ENCODE results near the gene ACOT12. TPM values are rescaled to one million over a fixed set of nuclear protein-coding genes. Genes with fewer than 3 reads are reported as not detected.
A peak's percentile ranks its signal among the peaks of the same experiment; 100 is the strongest.

The ACOT12 gene
- polyA plus RNA-seq (2013, experiment 1 of 2), result not detected
- polyA plus RNA-seq (2013, experiment 2 of 2), result not detected

DNA sequence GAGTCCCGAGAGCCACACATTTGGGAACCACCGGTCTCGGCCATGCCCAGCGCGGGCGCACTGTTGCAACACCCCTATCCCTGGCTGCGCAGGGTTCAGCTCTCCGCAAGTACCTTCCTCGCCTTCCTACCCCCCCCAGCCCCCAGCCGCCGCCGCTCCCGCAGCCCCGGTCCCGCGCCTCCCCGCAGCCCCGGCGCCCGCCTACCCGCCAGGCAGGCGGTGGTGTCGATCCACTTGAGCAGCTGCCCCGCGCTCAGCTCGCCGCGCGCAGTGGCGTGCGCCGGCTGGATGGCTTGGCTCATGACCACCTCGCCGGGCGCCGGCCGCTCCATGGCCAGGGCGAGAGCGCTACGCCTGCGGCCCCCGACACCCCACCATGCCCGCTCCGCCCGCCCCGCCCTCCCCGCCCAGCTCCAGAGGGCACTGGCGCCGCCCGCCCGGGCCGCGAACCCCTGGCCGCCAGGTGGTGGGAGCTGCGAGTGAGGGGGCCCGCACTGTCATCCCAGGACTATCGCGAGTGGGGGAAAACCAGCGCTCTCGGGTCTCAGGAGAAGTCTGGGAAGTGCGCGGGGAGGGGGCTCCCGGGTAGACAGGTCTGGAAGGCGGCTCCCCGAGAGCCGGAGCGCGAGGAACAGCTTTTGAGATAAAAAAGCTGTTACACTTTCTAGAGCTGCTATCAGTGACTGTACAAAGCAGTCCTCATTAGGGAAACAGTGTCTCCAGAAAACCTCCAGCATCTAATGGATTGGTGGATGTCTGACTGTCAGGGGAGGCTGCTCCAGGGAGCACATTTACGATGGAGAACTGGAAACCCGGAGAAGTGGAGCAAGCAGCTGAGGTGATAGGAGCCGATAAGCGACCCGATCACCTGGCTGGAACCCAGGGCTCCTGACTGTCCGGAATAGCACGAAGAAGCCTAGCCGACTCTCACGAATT, at the start of gene ACOT12:
Gene ACOT12, minus strand, starts transcription at position 352 of the 936 bp plus-strand sequence. Its CDS starts 20 bp downstream, at position 332.
- no peaks in the 10 kb centered on the region for H3K36me3 ChIP-seq (ENCODE audit: control insufficient read depth, insufficient read depth, low read length)
- peak within 1 kb of the TSS; percentile 37 for H3K4me3 ChIP-seq (ENCODE audit: extremely low read depth, insufficient read depth, low read length, poor library complexity, severe bottlenecking)
- H3K9me3 ChIP-seq (ENCODE audit: control insufficient read depth, low read length), result peaks cover 4% of the 10 kb centered on the region
- no peaks in the 10 kb centered on the region for H3K4me1 ChIP-seq (ENCODE audit: control insufficient read depth, insufficient read depth, low read length, poor library complexity, severe bottlenecking)
- H3K27ac ChIP-seq (ENCODE audit: low read depth, low read length, severe bottlenecking), result no peak within 1 kb of the TSS
- WGBS, 2 experiments (ENCODE audit: insufficient coverage in 2 of 2), result 15 to 17% methylated on average over 45 to 51 of the region's 77 CpGs

DNA sequence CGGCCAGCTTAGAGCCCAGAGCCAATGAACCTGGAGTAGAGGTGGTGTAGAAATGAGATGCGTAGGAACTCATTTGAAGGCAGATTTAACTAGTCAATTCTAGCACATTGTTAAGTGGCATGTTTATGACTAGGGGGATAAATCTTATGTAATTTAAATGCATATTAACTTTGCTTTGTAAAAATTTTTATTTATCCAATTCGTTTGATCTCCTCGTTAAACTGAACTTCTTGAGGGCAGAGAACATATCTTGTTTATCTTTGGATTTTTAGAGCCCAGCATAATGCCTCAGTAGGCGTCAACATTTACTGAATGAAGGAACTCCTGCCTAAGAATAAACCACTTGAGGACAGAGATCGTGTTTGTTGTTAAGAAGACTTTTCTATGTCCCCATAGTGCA, 41.1 kb upstream of the ACOT12 start:
- Histone ChIP-seq H3K4me3 (ENCODE audit: extremely low read depth, insufficient read depth, low read length, poor library complexity, severe bottlenecking) (no peak overlapping the region), H3K4me1 (ENCODE audit: control insufficient read depth, insufficient read depth, low read length, poor library complexity, severe bottlenecking) (no peaks in the 10 kb centered on the region), H3K36me3 (ENCODE audit: control insufficient read depth, insufficient read depth, low read length) (no peaks in the 10 kb centered on the region), H3K9me3 (ENCODE audit: control insufficient read depth, low read length) (no peaks in the 10 kb centered on the region), H3K27ac (ENCODE audit: low read depth, low read length, severe bottlenecking) (no peak overlapping the region)
- 95 to 100% methylated on average over 1 to 5 of the region's 6 CpGs for whole genome bisulfite sequencing, 2 experiments (ENCODE audit: insufficient coverage in 2 of 2)

DNA sequence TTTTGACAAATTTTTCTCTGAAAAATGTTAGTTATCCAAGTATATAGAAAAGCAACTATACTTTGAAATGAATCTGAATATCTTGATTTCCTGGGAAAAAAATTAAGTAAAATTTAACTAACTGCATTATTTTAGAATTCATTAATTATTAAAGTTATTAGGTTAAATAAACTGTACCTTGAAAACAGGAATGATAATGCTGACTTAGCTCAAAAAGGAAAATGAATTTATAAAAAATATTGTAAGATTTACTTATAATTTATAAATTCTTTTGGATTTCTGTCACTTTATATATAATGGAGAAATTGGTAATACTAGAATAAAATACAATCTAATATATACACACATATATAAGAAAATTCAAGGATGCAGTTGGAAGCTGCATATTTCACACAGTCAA, 36.1 kb upstream of the ACOT12 start:
- Histone ChIP-seq H3K4me1 (ENCODE audit: control insufficient read depth, insufficient read depth, low read length, poor library complexity, severe bottlenecking) (no peaks in the 10 kb centered on the region), H3K9me3 (ENCODE audit: control insufficient read depth, low read length) (no peaks in the 10 kb centered on the region), H3K4me3 (ENCODE audit: extremely low read depth, insufficient read depth, low read length, poor library complexity, severe bottlenecking) (no peak overlapping the region), H3K36me3 (ENCODE audit: control insufficient read depth, insufficient read depth, low read length) (no peaks in the 10 kb centered on the region), H3K27ac (ENCODE audit: low read depth, low read length, severe bottlenecking) (no peak overlapping the region)

DNA sequence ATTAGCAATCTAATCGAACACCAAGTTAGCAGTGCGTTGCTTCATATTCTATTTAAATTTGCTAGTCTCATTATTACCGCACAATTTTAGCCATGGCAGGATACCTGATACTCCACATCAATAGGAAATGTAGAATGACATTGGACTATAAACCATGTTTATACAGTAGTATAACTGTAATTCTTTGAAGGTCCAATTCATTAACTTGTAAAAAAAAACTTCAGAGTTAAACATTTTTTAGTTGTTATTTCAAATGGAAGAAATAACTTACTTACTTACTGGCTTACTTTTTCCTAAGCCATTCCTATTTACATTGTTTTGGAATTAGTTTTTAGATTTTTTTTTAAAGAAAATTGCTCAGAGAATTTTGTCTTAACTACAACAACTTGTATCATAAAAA, 35.4 kb upstream of the ACOT12 start:
- Histone ChIP-seq H3K4me3 (ENCODE audit: extremely low read depth, insufficient read depth, low read length, poor library complexity, severe bottlenecking) (no peak overlapping the region), H3K27ac (ENCODE audit: low read depth, low read length, severe bottlenecking) (no peak overlapping the region), H3K9me3 (ENCODE audit: control insufficient read depth, low read length) (no peaks in the 10 kb centered on the region), H3K4me1 (ENCODE audit: control insufficient read depth, insufficient read depth, low read length, poor library complexity, severe bottlenecking) (no peaks in the 10 kb centered on the region), H3K36me3 (ENCODE audit: control insufficient read depth, insufficient read depth, low read length) (no peaks in the 10 kb centered on the region)
- no CpG with 5 or more reads among the region's 3 CpGs for WGBS, 2 experiments (ENCODE audit: insufficient coverage in 2 of 2)

DNA sequence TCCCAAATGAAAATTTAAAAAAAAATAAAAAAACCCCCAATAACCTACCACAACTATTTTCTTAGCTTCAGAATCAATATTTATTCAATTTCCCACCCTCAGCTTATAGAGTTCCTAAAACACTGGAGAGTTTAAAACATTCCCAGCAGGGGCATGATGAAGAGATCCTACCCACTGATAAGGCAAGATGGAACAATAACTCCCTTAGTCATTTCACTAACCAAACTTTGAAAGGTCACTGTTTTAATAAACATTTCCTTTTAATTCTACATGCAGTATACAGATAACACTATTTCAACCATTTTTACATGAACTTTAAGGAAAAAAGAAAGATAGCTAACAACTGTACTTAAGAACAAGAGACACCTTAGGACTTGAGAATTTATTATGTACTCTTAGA, 34.9 kb upstream of the ACOT12 start:
- Histone ChIP-seq H3K36me3 (ENCODE audit: control insufficient read depth, insufficient read depth, low read length) (no peaks in the 10 kb centered on the region), H3K27ac (ENCODE audit: low read depth, low read length, severe bottlenecking) (no peak overlapping the region), H3K4me1 (ENCODE audit: control insufficient read depth, insufficient read depth, low read length, poor library complexity, severe bottlenecking) (no peaks in the 10 kb centered on the region)

DNA sequence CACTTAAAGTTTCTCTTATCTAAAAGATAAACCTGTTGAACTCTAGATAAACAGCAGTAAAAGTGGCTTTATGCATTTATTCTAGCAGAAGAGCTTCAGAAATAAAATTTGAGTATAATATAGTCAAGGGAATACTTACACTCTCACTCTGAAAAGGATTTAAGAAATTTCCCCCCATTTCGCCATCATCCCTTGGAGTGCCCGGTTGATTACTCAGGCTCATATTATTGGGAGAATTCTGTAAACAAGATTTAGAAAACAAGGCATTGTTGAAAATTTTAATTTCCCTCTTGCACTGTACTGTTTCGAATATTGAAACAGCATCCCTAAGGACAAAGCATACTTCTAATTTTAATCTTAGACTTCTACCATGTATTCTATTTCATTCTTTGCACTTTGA, 34.5 kb upstream of the ACOT12 start:
- 67 to 100% methylated on average over 1 of the region's 3 CpGs for WGBS, 2 experiments (ENCODE audit: insufficient coverage in 2 of 2)
- Histone ChIP-seq H3K36me3 (ENCODE audit: control insufficient read depth, insufficient read depth, low read length) (no peaks in the 10 kb centered on the region), H3K27ac (ENCODE audit: low read depth, low read length, severe bottlenecking) (no peak overlapping the region), H3K4me3 (ENCODE audit: extremely low read depth, insufficient read depth, low read length, poor library complexity, severe bottlenecking) (no peak overlapping the region), H3K4me1 (ENCODE audit: control insufficient read depth, insufficient read depth, low read length, poor library complexity, severe bottlenecking) (no peaks in the 10 kb centered on the region), H3K9me3 (ENCODE audit: control insufficient read depth, low read length) (no peaks in the 10 kb centered on the region)

More for the DNA sequence above, 34.9 kb upstream of the ACOT12 start:
- Histone ChIP-seq H3K4me3 (ENCODE audit: extremely low read depth, insufficient read depth, low read length, poor library complexity, severe bottlenecking) (no peak overlapping the region), H3K9me3 (ENCODE audit: control insufficient read depth, low read length) (no peaks in the 10 kb centered on the region)

DNA sequence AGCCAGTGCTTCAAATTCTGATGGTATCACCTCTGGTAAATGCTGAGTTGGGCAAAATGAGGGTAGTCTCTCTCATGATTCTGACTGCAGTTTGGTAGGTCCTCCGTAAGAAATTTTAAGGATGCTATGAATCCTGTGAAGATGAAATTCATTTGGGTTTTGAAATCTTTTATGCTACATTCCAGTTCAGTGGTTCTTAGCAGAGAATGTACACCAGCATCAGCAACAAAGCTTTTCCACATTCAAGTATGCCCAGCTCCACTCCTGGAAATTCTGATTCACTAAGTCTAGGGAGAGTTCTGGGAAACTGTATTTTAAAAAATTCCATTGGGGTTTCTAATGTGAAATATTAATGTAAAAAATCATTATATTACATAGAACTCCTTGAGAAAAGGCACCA, 33.6 kb upstream of the ACOT12 start:
- Histone ChIP-seq H3K4me3 (ENCODE audit: extremely low read depth, insufficient read depth, low read length, poor library complexity, severe bottlenecking) (no peak overlapping the region), H3K36me3 (ENCODE audit: control insufficient read depth, insufficient read depth, low read length) (no peaks in the 10 kb centered on the region), H3K27ac (ENCODE audit: low read depth, low read length, severe bottlenecking) (no peak overlapping the region), H3K4me1 (ENCODE audit: control insufficient read depth, insufficient read depth, low read length, poor library complexity, severe bottlenecking) (no peaks in the 10 kb centered on the region), H3K9me3 (ENCODE audit: control insufficient read depth, low read length) (no peaks in the 10 kb centered on the region)
- no CpG with 5 or more reads among the region's 1 CpG for WGBS, 2 experiments (ENCODE audit: insufficient coverage in 2 of 2)

DNA sequence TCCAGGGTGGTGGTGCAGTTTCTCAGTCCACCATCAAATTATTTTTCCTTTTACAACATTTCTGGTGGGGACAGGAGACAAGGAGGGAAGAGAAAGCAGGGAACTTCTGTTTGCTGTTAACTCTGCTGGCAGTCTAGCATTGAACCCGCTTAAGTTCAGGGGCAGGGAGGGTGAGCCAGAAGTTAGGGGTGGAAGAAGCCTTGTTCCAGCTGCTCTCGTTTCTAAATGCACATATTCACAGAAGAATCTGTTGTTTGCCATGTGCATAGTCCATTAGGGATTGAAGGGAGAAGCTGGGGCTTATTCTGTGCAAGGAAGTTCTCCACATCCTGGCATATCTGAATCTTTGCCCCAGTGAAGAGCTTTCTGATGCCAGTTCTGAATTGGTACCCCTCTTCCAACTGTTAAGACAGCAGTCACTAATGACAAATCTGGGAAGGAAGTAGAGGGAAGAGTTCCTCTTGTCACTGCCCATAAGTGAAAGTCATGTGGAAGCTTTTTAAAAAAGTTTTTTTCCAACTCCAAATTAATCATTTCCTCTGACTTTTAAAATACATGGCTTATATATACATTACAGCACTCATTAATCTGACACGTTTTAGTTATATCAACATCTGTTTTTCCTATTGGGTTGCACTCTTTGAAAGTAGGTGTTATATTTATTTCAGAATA, 32.6 kb upstream of the ACOT12 start:
- Histone ChIP-seq H3K36me3 (ENCODE audit: control insufficient read depth, insufficient read depth, low read length) (no peaks in the 10 kb centered on the region), H3K27ac (ENCODE audit: low read depth, low read length, severe bottlenecking) (no peak overlapping the region), H3K4me1 (ENCODE audit: control insufficient read depth, insufficient read depth, low read length, poor library complexity, severe bottlenecking) (no peaks in the 10 kb centered on the region), H3K4me3 (ENCODE audit: extremely low read depth, insufficient read depth, low read length, poor library complexity, severe bottlenecking) (no peak overlapping the region), H3K9me3 (ENCODE audit: control insufficient read depth, low read length) (no peaks in the 10 kb centered on the region)
- 83 to 100% methylated on average over 1 to 2 of the region's 3 CpGs for WGBS, 2 experiments (ENCODE audit: insufficient coverage in 2 of 2)

DNA sequence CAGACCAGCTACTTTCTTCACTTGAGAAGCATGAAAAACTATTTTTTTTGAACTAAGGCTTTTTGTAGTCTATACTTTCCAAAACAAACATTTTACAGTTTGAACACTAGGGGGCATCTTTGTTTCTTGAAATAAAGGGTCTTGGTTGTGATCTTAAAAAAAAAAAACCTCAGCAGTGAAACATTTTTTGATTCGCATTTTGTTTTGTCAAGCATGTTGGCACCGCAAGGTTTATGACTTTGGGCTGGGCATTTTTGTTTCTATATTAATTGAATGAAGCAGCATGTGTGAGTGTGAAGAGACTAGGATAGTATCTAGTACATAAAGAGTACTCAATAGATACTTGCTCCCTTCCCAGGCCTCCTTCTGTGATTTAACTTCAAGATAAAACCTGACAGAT, 31.6 kb upstream of the ACOT12 start:
- Histone ChIP-seq H3K4me3 (ENCODE audit: extremely low read depth, insufficient read depth, low read length, poor library complexity, severe bottlenecking) (no peak overlapping the region), H3K9me3 (ENCODE audit: control insufficient read depth, low read length) (no peaks in the 10 kb centered on the region), H3K36me3 (ENCODE audit: control insufficient read depth, insufficient read depth, low read length) (no peaks in the 10 kb centered on the region), H3K4me1 (ENCODE audit: control insufficient read depth, insufficient read depth, low read length, poor library complexity, severe bottlenecking) (no peaks in the 10 kb centered on the region), H3K27ac (ENCODE audit: low read depth, low read length, severe bottlenecking) (no peak overlapping the region)
- 38% methylated on average over 1 to 2 of the region's 2 CpGs for WGBS, 2 experiments (ENCODE audit: insufficient coverage in 2 of 2)

DNA sequence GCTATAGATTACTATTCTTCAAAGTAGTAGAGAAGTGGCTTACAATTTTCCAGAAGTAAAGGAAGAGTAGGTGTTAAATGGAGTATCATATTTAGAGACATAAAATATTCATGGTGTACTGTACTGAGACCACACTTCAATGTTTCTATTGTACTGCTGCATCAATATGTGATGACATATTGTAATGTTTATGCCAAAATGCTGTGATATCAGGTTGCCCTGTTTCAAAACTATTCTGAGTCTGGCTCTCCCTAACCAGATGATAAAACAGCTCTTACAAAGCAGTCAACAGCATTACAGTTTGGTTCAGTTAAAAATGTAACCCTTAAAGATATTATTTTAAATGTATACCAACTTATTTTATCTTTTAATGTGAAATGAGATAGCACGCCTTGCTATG, 30.8 kb upstream of the ACOT12 start:
- no peaks in the 10 kb centered on the region for H3K36me3 ChIP-seq (ENCODE audit: control insufficient read depth, insufficient read depth, low read length)
- H3K9me3 ChIP-seq (ENCODE audit: control insufficient read depth, low read length), result no peaks in the 10 kb centered on the region
- H3K4me3 ChIP-seq (ENCODE audit: extremely low read depth, insufficient read depth, low read length, poor library complexity, severe bottlenecking), result no peak overlapping the region
- peaks cover 4% of the 10 kb centered on the region for H3K4me1 ChIP-seq (ENCODE audit: control insufficient read depth, insufficient read depth, low read length, poor library complexity, severe bottlenecking)
- WGBS, 2 experiments (ENCODE audit: insufficient coverage in 2 of 2), result no CpG with 5 or more reads among the region's 1 CpG
- no peak overlapping the region for H3K27ac ChIP-seq (ENCODE audit: low read depth, low read length, severe bottlenecking)

DNA sequence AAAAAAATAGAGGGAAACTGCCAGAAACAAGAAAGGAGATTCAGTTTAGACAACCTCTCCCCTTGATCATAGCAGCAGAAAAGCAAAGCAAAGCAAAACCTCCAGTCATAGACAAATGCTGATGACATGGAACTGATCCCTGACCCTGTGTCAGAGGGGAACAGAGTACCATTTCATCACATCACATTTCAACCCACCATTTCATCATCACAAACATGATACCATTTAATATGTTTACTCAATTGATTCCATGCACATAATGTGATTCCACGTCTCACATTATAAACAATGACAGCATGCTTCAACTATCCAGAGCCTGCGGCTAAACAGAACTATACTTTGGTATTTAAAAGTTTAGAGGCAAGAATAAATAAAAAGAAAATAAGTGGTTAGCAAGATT, 28.7 kb upstream of the ACOT12 start:
- peaks cover 4% of the 10 kb centered on the region for H3K4me1 ChIP-seq (ENCODE audit: control insufficient read depth, insufficient read depth, low read length, poor library complexity, severe bottlenecking)
- no peaks in the 10 kb centered on the region for H3K9me3 ChIP-seq (ENCODE audit: control insufficient read depth, low read length)
- H3K4me3 ChIP-seq (ENCODE audit: extremely low read depth, insufficient read depth, low read length, poor library complexity, severe bottlenecking), result no peak overlapping the region
- no peak overlapping the region for H3K27ac ChIP-seq (ENCODE audit: low read depth, low read length, severe bottlenecking)
- WGBS, 2 experiments (ENCODE audit: insufficient coverage in 2 of 2), result no CpG with 5 or more reads among the region's 2 CpGs
- no peaks in the 10 kb centered on the region for H3K36me3 ChIP-seq (ENCODE audit: control insufficient read depth, insufficient read depth, low read length)

Measured in mesodermal cell (in vitro differentiated cells).